ENCODE results near the gene ADAMTS1.

The ADAMTS1 gene

GRCh38 chr21:26888256-26888655, 43.0 kb upstream of the ADAMTS1 start:
- H3K4me2 ChIP-seq (ENCODE audit: low read depth, low read length, poor library complexity, severe bottlenecking): no peak overlapping the region
- no peaks in the 10 kb centered on the region for H4K20me1 ChIP-seq (ENCODE audit: insufficient read depth, low read length, poor library complexity, severe bottlenecking)
- H3F3A ChIP-seq (ENCODE audit: low read depth): no peaks in the 10 kb centered on the region
- H3K9me3 ChIP-seq (ENCODE audit: insufficient read depth, low read depth, low read length): no peaks in the 10 kb centered on the region
- H3K36me3 ChIP-seq (ENCODE audit: insufficient read depth, low read length): no peaks in the 10 kb centered on the region
- no peaks in the 10 kb centered on the region for H3K27me3 ChIP-seq (ENCODE audit: insufficient read depth, low read length, poor library complexity, severe bottlenecking)
- H3K9me2 ChIP-seq (replicated peaks; ENCODE audit: low read depth, low read length): no peaks in the 10 kb centered on the region
- TF ChIP-seq EZH2phosphoT487 (IDR thresholded peaks at IDR 0.05; ENCODE audit: borderline replicate concordance) (no peak), CTCF (conservative IDR thresholded peaks at IDR 0.05; ENCODE audit: low read length) (no peak)
- no peaks in the 10 kb centered on the region for H3K79me2 ChIP-seq (ENCODE audit: insufficient read depth, low read length)
- H2AFZ ChIP-seq (ENCODE audit: low read length): no peak overlapping the region
- no peaks in the 10 kb centered on the region for H3K4me1 ChIP-seq (ENCODE audit: insufficient read depth, low read length, poor library complexity, severe bottlenecking)
- H3K4me3 ChIP-seq (ENCODE audit: low read length, poor library complexity, severe bottlenecking): no peak overlapping the region
- H3K9ac ChIP-seq (ENCODE audit: low read depth, low read length, poor library complexity, severe bottlenecking): no peak overlapping the region

- no peak overlapping the region for H3K9ac ChIP-seq (ENCODE audit: low read depth, low read length, poor library complexity, severe bottlenecking)
- no peak overlapping the region for H3K4me2 ChIP-seq (ENCODE audit: low read depth, low read length, poor library complexity, severe bottlenecking)
- H3K4me1 ChIP-seq (ENCODE audit: insufficient read depth, low read length, poor library complexity, severe bottlenecking): no peaks in the 10 kb centered on the region
- no peaks in the 10 kb centered on the region for H3K9me3 ChIP-seq (ENCODE audit: insufficient read depth, low read depth, low read length)
- H3K36me3 ChIP-seq (ENCODE audit: insufficient read depth, low read length): no peaks in the 10 kb centered on the region
- TF ChIP-seq CTCF (conservative IDR thresholded peaks at IDR 0.05; ENCODE audit: low read length): no peak
- no peak for TF ChIP-seq EZH2phosphoT487 (IDR thresholded peaks at IDR 0.05; ENCODE audit: borderline replicate concordance)
- H3K79me2 ChIP-seq (ENCODE audit: insufficient read depth, low read length): no peaks in the 10 kb centered on the region
- no peak overlapping the region for H2AFZ ChIP-seq (ENCODE audit: low read length)
- H3K27me3 ChIP-seq (ENCODE audit: insufficient read depth, low read length, poor library complexity, severe bottlenecking): no peaks in the 10 kb centered on the region
- H3F3A ChIP-seq (ENCODE audit: low read depth): no peaks in the 10 kb centered on the region
- no peaks in the 10 kb centered on the region for H3K9me2 ChIP-seq (replicated peaks; ENCODE audit: low read depth, low read length)
- no peaks in the 10 kb centered on the region for H4K20me1 ChIP-seq (ENCODE audit: insufficient read depth, low read length, poor library complexity, severe bottlenecking)
- H3K4me3 ChIP-seq (ENCODE audit: low read length, poor library complexity, severe bottlenecking): no peak overlapping the region
These were observed 42.0 kb upstream of the ADAMTS1 start for GRCh38 chr21:26887251-26887650.

- Histone ChIP-seq H3K9me2 (replicated peaks; ENCODE audit: low read depth, low read length) (no peaks in the 10 kb centered on the region), H3K9me3 (ENCODE audit: insufficient read depth, low read depth, low read length) (no peaks in the 10 kb centered on the region), H3F3A (ENCODE audit: low read depth) (no peaks in the 10 kb centered on the region), H3K79me2 (ENCODE audit: insufficient read depth, low read length) (no peaks in the 10 kb centered on the region), H3K4me2 (ENCODE audit: low read depth, low read length, poor library complexity, severe bottlenecking) (no peak overlapping the region), H3K4me3 (ENCODE audit: low read length, poor library complexity, severe bottlenecking) (no peak overlapping the region), H4K20me1 (ENCODE audit: insufficient read depth, low read length, poor library complexity, severe bottlenecking) (no peaks in the 10 kb centered on the region), H3K9ac (ENCODE audit: low read depth, low read length, poor library complexity, severe bottlenecking) (no peak overlapping the region), H3K4me1 (ENCODE audit: insufficient read depth, low read length, poor library complexity, severe bottlenecking) (no peaks in the 10 kb centered on the region), H3K27me3 (ENCODE audit: insufficient read depth, low read length, poor library complexity, severe bottlenecking) (no peaks in the 10 kb centered on the region), H3K36me3 (ENCODE audit: insufficient read depth, low read length) (no peaks in the 10 kb centered on the region), H2AFZ (ENCODE audit: low read length) (no peak overlapping the region)
- TF ChIP-seq EZH2phosphoT487 (IDR thresholded peaks at IDR 0.05; ENCODE audit: borderline replicate concordance) (no peak), CTCF (conservative IDR thresholded peaks at IDR 0.05; ENCODE audit: low read length) (no peak)
These were observed 39.2 kb upstream of the ADAMTS1 start for GRCh38 chr21:26884436-26884835.
